WTC11 (cell line): ENCODE data around the gene RHOH. TPM values are rescaled to one million over a fixed set of nuclear protein-coding genes. Genes with fewer than 3 reads are reported as not detected.

Experiments
- ATAC-seq: fragments of 200-7000 bp; cut with Tn5 transposase; 2 replicates; pipeline ENCODE4 v1.10.0; 2021; ENCODE audit warnings: mild to moderate bottlenecking, moderate library complexity
- CTCF ChIA-PET: fragments of 300-600 bp; sonication (Branson Sonifier 250); formaldehyde crosslinking; loops from one replicate; lab custom pipeline; 2021; ENCODE audit warnings: antibody characterized with exemption; lab: Charles Lee
- POLR2A ChIA-PET: fragments of 350-600 bp; sonication (Branson Sonifier 250); formaldehyde crosslinking; loops from one replicate; lab custom pipeline; 2021; ENCODE audit warnings: antibody characterized with exemption; lab: Charles Lee
- DNase-seq: peaks from one replicate; pipeline ENCODE4 v3.0.0; 2021; ENCODE audit warnings: low spot score
- H3K27ac Mint-ChIP-seq: 2 replicates; pipeline ENCODE4 v1.8.0; 2021; ENCODE audit warnings: mixed read lengths
- H3K27me3 Mint-ChIP-seq: 2 replicates; pipeline ENCODE4 v1.8.0; 2021; ENCODE audit warnings: low read depth, mild to moderate bottlenecking, moderate library complexity, mixed read lengths
- H3K36me3 Mint-ChIP-seq: 2 replicates; pipeline ENCODE4 v1.8.0; 2021; ENCODE audit warnings: mixed read lengths
- H3K4me1 Mint-ChIP-seq: 2 replicates; pipeline ENCODE4 v1.8.0; 2022; ENCODE audit warnings: mixed read lengths
- H3K4me3 Mint-ChIP-seq: 2 replicates; pipeline ENCODE4 v1.8.0; 2021; ENCODE audit warnings: mild to moderate bottlenecking, moderate library complexity, mixed read lengths
- H3K9me3 Mint-ChIP-seq: 2 replicates; pipeline ENCODE4 v1.8.0; 2021; ENCODE audit warnings: mixed read lengths
- CREM ChIP-seq: sonication (generic); formaldehyde crosslinking; IDR thresholded peaks from 2 replicates; pipeline ENCODE4 v1.8.1; 2022; ENCODE audit warnings: mild to moderate bottlenecking, missing genetic modification reagents, moderate library complexity
- E2F5 ChIP-seq: sonication (generic); formaldehyde crosslinking; IDR thresholded peaks from 2 replicates; pipeline ENCODE4 v1.8.1; 2022; ENCODE audit warnings: mild to moderate bottlenecking, moderate library complexity, missing genetic modification reagents
- EMX1 ChIP-seq: fragments of 250-450 bp; sonication (Bioruptor Pico); IDR thresholded peaks from 2 replicates; pipeline ENCODE4 v1.8.0; 2021; ENCODE audit warnings: mild to moderate bottlenecking
- IRF2 ChIP-seq: sonication (generic); formaldehyde crosslinking; IDR thresholded peaks from 2 replicates; pipeline ENCODE4 v1.8.0; 2022; ENCODE audit warnings: low read depth, missing genetic modification reagents, borderline replicate concordance
- JAZF1 ChIP-seq: fragments of 250-450 bp; sonication (Bioruptor Pico); IDR thresholded peaks from 2 replicates; pipeline ENCODE4 v1.9.0; 2021; ENCODE audit warnings: moderate library complexity, mild to moderate bottlenecking, inconsistent platforms
- JUN ChIP-seq: sonication (generic); formaldehyde crosslinking; IDR thresholded peaks from 2 replicates; pipeline ENCODE4 v1.8.0; 2023; ENCODE audit warnings: mild to moderate bottlenecking, missing genetic modification reagents
- NFE2L1 ChIP-seq: sonication (generic); formaldehyde crosslinking; IDR thresholded peaks from 2 replicates; pipeline ENCODE4 v1.8.1; 2023; ENCODE audit warnings: missing genetic modification reagents
- NFYB ChIP-seq: sonication (generic); formaldehyde crosslinking; conservative IDR thresholded peaks from 2 replicates; pipeline ENCODE4 v1.8.0; 2022; ENCODE audit warnings: low read depth, missing genetic modification reagents
- PRRX2 ChIP-seq: fragments of 250-450 bp; sonication (Bioruptor Pico); IDR thresholded peaks from 2 replicates; pipeline ENCODE4 v1.8.0; 2021; ENCODE audit warnings: mild to moderate bottlenecking
- SMAD4 ChIP-seq: sonication (generic); formaldehyde crosslinking; IDR thresholded peaks from 2 replicates; pipeline ENCODE4 v1.8.0; 2022; ENCODE audit warnings: mild to moderate bottlenecking, missing genetic modification reagents
- TEAD4 ChIP-seq: sonication (generic); formaldehyde crosslinking; IDR thresholded peaks from 2 replicates; pipeline ENCODE4 v1.8.0; 2022; ENCODE audit warnings: mild to moderate bottlenecking, missing genetic modification reagents
- ZBTB21 ChIP-seq: sonication (generic); formaldehyde crosslinking; IDR thresholded peaks from 2 replicates; pipeline ENCODE4 v1.8.1; 2023; ENCODE audit warnings: mild to moderate bottlenecking, missing genetic modification reagents, borderline replicate concordance
- ZNF219 ChIP-seq: sonication (generic); formaldehyde crosslinking; IDR thresholded peaks from 2 replicates; pipeline ENCODE4 v1.8.0; 2023; ENCODE audit warnings: missing genetic modification reagents, mild to moderate bottlenecking, borderline replicate concordance
- ZNF263 ChIP-seq: sonication (generic); formaldehyde crosslinking; IDR thresholded peaks from 2 replicates; pipeline ENCODE4 v1.8.1; 2022; ENCODE audit warnings: low read depth, mild to moderate bottlenecking, moderate library complexity, missing genetic modification reagents
- ZNF317 ChIP-seq: sonication (generic); formaldehyde crosslinking; IDR thresholded peaks from 2 replicates; pipeline ENCODE4 v1.8.1; 2023; ENCODE audit warnings: low read depth, mild to moderate bottlenecking, moderate library complexity, missing genetic modification reagents, borderline replicate concordance
- total RNA-seq: library from RNA; stranded (reverse); gene quantifications from 3 replicates; pipeline ENCODE4 v1.2.3, GENCODE V29; 2021
- TF ChIP-seq, protein P1 (sequence below): sonication (generic); formaldehyde crosslinking; IDR thresholded peaks from 2 replicates; pipeline ENCODE4 v1.8.0; 2023; ENCODE audit warnings: missing genetic modification reagents
- TF ChIP-seq, protein P2 (sequence below): sonication (generic); formaldehyde crosslinking; IDR thresholded peaks from 2 replicates; pipeline ENCODE4 v1.8.1; 2023; ENCODE audit warnings: mild to moderate bottlenecking, moderate library complexity, missing genetic modification reagents
- TF ChIP-seq, protein P3 (sequence below): sonication (generic); formaldehyde crosslinking; IDR thresholded peaks from 2 replicates; pipeline ENCODE4 v1.8.0; 2022; ENCODE audit warnings: mild to moderate bottlenecking, missing genetic modification reagents

Gene RHOH
- total RNA-seq, 1 experiment from 2014 or later = 8.7 TPM

- Mint-ChIP-seq H3K4me3 (no peak overlapping the region), H3K9me3 (no peaks in the 10 kb centered on the region), H3K27ac (peak overlapping the region; percentile 42; the same call in 1 of the 2 replicates), H3K4me1 (peaks cover 33% of the 10 kb centered on the region), H3K27me3 (no peaks in the 10 kb centered on the region), H3K36me3 (no peaks in the 10 kb centered on the region)
- POLR2A ChIA-PET = no interaction called here
- TF ChIP-seq E2F5 (CRISPR knock-in tag) = no peak
- no peak for TF ChIP-seq IRF2 (CRISPR knock-in tag)
- no peak for TF ChIP-seq JAZF1 (CRISPR knock-in tag)
- TF ChIP-seq, protein P1, sequence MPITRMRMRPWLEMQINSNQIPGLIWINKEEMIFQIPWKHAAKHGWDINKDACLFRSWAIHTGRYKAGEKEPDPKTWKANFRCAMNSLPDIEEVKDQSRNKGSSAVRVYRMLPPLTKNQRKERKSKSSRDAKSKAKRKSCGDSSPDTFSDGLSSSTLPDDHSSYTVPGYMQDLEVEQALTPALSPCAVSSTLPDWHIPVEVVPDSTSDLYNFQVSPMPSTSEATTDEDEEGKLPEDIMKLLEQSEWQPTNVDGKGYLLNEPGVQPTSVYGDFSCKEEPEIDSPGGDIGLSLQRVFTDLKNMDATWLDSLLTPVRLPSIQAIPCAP (CRISPR knock-in tag) = no peak
- no peak for TF ChIP-seq CREM (CRISPR knock-in tag)
- TF ChIP-seq, protein P2, sequence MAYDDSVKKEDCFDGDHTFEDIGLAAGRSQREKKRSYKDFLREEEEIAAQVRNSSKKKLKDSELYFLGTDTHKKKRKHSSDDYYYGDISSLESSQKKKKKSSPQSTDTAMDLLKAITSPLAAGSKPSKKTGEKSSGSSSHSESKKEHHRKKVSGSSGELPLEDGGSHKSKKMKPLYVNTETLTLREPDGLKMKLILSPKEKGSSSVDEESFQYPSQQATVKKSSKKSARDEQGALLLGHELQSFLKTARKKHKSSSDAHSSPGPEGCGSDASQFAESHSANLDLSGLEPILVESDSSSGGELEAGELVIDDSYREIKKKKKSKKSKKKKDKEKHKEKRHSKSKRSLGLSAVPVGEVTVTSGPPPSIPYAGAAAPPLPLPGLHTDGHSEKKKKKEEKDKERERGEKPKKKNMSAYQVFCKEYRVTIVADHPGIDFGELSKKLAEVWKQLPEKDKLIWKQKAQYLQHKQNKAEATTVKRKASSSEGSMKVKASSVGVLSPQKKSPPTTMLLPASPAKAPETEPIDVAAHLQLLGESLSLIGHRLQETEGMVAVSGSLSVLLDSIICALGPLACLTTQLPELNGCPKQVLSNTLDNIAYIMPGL (CRISPR knock-in tag) = no peak
- TF ChIP-seq, protein P3, sequence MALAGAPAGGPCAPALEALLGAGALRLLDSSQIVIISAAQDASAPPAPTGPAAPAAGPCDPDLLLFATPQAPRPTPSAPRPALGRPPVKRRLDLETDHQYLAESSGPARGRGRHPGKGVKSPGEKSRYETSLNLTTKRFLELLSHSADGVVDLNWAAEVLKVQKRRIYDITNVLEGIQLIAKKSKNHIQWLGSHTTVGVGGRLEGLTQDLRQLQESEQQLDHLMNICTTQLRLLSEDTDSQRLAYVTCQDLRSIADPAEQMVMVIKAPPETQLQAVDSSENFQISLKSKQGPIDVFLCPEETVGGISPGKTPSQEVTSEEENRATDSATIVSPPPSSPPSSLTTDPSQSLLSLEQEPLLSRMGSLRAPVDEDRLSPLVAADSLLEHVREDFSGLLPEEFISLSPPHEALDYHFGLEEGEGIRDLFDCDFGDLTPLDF (CRISPR knock-in tag) = no peak
- no peak for ATAC-seq
- CTCF ChIA-PET = no interaction called here
- DNase-seq = no peak
Measured at GRCh38 chr4:40182001-40182400, 14.8 kb upstream of the RHOH start.

GRCh38 chr4:40182954-40183353, 13.9 kb upstream of the RHOH start:
- Mint-ChIP-seq H3K4me3 (no peak overlapping the region), H3K27ac (no peak overlapping the region), H3K36me3 (no peaks in the 10 kb centered on the region), H3K27me3 (no peaks in the 10 kb centered on the region), H3K4me1 (peaks cover 30% of the 10 kb centered on the region), H3K9me3 (no peaks in the 10 kb centered on the region)
- POLR2A ChIA-PET = no interaction called here
- ATAC-seq (no peak), DNase-seq (no peak)
- TF ChIP-seq PRRX2 (CRISPR knock-in tag) (no peak), NFE2L1 (CRISPR knock-in tag) (no peak), EMX1 (no peak), ZBTB21 (no peak), SMAD4 (CRISPR knock-in tag) (no peak)
- CTCF ChIA-PET = no interaction called here

DNA sequence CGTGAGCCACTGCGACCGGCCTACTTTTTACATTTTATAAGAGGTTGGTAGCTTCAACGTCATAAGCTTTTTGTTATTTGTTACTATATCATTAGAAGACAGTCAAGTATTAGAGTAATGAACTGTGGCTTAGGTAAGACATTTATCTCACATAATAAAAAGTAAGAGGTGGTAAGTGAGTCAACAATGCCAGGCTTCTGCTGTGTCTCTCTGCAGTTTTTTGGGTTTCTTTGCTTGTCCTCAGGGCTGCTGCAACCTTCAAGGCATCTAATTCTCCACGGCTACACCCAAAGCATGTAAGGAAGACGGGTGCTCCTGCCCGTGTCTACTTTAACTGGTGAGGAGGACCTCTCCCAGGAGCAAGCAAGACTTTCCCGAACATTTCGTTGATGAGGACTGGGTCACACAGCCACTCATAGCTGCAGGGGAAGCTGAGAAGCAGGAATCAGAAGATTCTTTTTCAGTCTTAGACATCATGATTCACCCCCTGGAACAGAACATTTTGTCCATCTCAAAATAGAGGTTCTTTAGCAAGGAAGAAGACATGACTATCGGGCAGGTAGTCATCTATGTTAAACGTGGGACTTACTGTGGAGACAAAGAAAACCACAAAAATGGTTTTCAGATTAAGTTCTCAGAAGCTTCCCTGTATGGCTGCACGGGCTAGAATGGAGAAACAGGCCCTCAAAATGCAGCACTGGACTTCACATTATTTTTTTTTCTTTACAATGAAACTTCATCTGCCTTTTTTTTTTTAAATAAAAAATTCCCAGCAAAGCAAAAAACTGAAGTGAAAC, 13.0 kb upstream of the RHOH start:
- DNase-seq (no peak), ATAC-seq (no peak)
- Mint-ChIP-seq H3K4me1 (peaks cover 23% of the 10 kb centered on the region), H3K27me3 (no peaks in the 10 kb centered on the region), H3K9me3 (no peaks in the 10 kb centered on the region), H3K36me3 (no peaks in the 10 kb centered on the region), H3K27ac (peak overlapping the region; percentile 65), H3K4me3 (no peak overlapping the region)
- ChIA-PET CTCF (no interaction called here), POLR2A (no interaction called here)
- TF ChIP-seq JUN (CRISPR knock-in tag) = no peak
- TF ChIP-seq ZNF219 = no peak
- no peak for TF ChIP-seq TEAD4 (CRISPR knock-in tag)
- TF ChIP-seq ZNF263 = no peak
- no peak for TF ChIP-seq NFYB (CRISPR knock-in tag)
- TF ChIP-seq ZNF317 = no peak
